Activated CD4-positive, alpha-beta T cell treated with anti-CD3 and anti-CD28 coated beads, Interleukin-2, amount 50 U/mL, for 16 hours (primary cell): ENCODE data around the gene MAF.

Experiments
- DNase-seq: peaks from one replicate; pipeline ENCODE4 v3.0.0-alpha.2; 2020

MAF gene

GRCh38 chr16:79610771-79611170 is 10.2 kb upstream of the MAF start:
- DNase-seq: no peak

GRCh38 chr16:79609861-79610260 is 9.3 kb upstream of the MAF start:
- no peak for DNase-seq

GRCh38 chr16:79608976-79609375 is 8.4 kb upstream of the MAF start:
- no peak for DNase-seq

DNA sequence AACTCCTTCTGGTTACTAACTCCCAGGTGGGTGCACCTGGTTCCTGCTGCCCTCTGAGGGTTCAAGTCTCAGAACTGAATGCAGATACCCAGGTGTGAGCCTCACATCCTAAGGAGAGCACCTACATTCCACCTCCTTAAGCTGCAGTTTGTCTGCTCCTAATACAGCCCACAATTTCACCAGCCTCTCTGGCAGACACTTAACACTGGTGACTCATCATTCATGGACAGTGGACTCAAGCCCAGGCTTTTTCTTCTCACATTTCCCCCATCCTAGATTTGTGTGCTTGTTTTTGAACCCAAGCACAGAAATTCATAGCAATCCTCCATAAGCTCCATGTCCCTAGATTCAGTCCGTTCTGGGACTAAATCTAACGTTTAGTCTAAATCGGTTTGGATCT is 7.0 kb upstream of the MAF start:
- DNase-seq: no peak

DNA sequence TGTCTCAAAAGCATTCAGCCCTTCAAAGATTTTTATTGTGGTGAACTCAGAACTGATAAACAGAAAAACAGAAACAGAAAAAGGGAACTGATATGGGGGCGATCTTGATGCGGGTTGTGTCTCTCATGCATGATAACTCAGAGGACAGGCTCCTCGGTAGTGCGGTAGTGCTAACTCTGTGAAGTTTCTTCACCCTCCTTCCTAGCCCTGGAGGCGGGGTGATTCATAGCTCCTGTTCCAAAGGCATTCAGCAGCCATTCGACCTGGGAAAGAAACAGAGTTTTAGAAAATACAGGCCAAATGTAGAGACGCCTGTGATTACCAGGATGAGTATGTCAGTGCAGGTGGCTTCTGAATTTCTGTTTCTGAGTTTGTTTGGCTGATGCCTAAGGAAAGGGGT is 5.5 kb upstream of the MAF start:
- DNase-seq: no peak

DNA sequence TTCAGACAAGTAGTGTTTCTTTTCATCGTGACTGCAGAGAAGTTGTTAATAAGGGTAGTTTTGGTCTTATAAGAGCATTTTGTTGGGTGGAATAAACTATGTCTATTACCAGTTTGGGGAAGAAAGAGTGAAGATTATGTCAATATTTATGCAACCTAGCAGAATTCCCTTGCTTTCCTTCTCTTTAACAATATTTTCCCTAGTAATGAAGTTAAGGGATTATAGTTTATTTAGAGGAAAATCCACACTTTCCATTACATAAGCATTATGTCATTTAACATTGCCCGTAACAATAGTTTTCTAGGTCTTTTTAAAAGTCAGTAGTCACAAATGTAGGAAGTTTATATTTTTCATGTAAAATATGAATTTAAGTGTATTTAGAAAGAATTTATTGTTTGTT is 2.5 kb upstream of the MAF start:
- no peak for DNase-seq

GRCh38 chr16:79602628-79603014 is 2.1 kb upstream of the MAF start:
- DNase-seq: peak; percentile 63

DNA sequence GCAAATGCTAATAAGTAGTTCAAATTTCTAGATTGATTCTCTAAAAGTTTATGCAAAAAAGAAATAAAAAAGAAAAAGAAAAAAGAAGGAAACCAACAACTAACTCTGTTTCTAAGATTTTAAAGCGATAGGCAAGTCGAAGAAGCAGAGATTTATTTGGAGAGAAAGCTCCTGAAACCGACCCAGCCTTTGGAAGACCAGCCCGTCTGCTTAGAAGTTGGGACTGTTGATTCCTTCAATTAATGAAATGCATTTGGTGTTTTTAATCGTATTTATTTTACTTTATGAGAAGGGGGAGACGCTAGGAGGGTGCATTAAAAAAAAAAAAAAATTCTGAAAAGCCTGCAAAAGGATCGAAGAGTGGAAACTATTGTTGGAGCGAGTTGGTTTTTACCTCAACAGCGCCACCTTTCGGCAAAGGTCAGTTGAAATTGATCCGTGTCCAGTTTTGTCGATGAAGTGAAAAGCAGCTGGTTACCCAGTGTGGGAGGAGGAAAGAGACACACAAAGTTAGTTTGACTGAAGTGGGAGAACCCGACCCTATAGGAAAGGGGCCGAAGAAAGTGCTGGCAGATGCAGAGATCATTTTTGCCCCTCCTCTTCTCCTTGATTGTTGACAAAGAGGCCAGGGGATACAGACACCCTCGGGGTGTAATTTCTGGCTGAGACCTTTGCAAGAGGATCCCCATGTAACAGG is 1.5 kb upstream of the MAF start:
- peak; percentile 87 for DNase-seq

DNA sequence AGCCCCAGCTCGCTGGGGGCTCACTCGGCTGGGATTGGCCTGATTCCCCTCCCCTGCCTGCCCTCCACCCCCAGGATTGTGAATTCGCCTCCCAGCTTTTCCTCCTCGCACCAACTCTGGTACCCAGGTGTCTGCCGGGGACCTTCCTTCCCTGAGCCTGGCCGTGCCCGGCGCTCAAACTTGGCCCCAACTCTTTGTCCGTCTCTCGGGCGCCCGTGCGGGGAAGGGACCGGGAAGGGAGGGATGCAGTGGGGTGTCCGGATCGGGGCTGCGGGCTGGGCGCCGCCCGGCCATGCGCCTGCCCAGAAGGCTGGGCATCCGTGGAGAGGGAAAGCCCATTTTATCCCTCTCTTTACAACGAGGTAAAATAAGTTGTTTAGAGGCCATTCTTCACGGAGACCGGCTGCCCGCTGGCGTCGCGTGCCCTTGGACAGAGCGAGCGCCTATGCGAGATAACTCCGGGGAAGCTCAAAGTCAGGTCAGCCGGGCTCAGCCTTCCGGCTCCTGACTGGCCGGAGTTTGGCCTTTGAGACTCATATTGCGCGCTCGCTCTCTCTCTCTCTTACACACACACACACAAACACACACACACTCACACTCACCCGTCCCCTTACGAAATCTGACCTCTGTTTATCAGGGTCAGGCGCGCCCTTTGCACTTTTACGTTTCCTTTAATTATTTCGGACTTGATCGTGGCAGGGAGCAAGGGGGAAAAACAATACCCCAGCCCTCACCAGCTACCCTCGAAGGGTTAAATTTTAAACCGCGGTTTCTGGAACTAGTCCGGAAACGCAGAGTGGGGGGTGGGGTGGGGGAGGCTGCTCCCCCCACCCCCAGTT is 774 bp upstream of the MAF start:
- peak; percentile 16 for DNase-seq

DNA sequence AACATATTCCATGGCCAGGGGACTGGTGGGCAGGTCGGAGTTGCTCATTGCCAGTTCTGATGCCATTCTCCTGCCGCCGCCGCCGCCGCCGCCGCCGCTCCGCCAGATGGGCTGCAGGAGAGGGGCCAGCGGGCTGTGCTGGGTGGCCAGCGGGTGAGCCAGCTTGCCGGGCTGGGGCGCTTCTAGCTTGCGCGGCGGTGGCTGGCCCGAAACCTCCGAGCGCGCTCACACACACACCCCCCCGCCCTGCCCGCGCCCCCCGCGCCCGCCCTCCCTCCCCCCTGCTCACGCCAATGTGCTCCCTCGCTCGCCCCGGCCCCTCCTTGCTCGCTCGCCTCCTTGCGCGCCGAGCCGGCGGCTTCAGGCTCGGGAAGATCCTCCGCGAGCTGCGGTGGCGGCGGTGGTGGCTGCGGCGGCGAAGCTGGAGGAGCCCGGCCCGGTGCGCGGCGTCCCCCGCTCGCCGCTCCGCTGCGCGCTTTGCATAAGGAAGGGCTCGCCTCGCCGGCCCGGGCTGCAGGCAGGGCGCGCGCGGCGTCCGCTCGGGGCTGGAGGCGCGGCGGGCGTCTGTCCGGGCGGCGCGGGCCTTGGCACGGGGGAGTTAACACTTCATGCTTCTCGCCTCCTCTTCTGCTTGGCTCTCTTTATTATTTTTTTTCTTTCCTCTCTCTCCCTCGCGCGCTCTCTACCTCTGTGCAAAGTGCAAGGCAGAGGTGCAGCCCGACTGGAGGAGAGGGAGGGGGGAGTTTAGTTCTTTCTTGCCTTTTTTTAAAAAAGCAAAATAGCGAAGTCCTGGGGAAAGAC is 500 bp downstream of the MAF start:
- no peak for DNase-seq

- peak; percentile 24 for DNase-seq
These were observed 1.2 kb downstream of the MAF start for GRCh38 chr16:79599256-79599836.

- peak; percentile 69 for DNase-seq
These were observed 2.0 kb downstream of the MAF start for GRCh38 chr16:79598348-79599181.

- DNase-seq: no peak
These were observed 2.5 kb downstream of the MAF start for GRCh38 chr16:79598063-79598347.

DNA sequence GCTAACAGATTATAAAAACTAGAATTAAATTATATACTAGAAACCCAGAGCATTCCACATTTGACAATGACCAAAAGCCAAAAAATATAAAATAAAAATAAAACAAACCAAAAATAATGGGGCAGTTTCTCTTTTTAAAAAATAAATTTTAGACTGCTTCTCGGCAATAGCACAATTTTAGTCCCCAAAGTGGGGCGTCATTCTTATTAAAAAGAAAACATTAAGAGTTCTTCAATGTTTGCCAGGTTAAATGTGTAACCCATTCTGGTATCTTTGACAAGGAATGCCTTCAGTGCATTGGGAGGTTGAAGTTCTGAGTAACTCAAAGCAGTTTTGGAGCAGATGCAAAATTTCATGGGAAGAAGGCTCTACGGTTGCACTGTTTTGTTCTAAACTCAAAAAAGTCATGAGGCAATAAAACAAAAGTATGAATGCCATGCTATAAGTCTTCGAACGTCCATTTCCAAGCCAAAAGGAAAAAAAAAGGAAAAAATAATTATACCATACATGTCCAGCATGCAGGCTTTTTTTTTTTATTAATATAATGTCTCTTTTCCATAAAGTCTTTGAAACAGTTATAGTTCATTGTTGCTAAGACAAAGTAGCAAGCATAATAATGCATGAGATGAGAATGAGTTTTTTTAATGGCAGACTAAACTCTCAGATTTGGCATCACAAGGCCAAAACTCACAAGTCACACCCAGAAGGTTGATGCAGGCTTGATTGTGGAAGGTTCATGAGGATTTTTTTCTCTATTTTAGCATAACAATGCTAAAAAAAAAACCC is 3.1 kb downstream of the MAF start:
- no peak for DNase-seq

- peak; percentile 19 for DNase-seq
These were observed 4.5 kb downstream of the MAF start for GRCh38 chr16:79595931-79596450.

DNA sequence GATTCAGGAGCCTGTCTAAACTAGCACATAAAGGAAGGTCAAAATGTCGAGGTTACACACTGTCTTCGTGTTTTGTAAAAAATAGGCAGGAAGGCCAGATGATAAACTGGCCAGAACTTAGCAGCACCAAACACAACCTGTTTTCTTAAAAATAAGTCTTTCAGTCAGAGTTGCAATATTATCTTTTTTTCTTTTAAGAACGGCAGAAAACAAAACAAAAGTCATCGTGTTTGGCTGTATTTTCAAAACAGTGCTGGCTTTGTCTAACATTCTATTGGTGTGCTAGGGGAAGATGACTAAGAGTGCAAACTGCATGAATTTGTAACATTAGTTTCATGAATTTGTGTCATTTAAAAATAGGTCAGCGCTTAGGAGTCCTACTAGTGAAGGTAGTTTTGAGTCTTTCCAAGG is 5.3 kb downstream of the MAF start:
- DNase-seq: peak; percentile 52

DNA sequence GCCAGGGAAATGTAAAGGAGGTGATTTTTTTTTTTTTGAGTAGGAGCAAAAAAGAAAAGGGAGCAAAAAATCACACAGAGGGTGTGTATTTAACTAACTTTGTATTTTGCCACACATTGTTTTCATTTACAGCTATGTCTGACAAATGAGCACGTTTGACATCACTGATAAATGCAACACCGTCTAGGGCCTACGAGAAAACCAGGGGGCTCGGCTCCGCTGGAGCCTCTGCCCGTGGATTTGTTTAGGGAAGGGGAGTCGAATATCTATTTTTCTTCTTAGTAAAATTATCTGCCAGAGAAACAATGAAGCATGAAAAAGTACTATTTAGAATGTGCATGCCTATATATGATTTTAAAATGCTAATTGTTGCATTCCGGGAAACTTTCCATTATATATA is 6.8 kb downstream of the MAF start:
- DNase-seq: no peak

GRCh38 chr16:79593074-79593531 is 7.4 kb downstream of the MAF start:
- no peak for DNase-seq

GRCh38 chr16:79592186-79592585 is 8.4 kb downstream of the MAF start:
- no peak for DNase-seq

DNA sequence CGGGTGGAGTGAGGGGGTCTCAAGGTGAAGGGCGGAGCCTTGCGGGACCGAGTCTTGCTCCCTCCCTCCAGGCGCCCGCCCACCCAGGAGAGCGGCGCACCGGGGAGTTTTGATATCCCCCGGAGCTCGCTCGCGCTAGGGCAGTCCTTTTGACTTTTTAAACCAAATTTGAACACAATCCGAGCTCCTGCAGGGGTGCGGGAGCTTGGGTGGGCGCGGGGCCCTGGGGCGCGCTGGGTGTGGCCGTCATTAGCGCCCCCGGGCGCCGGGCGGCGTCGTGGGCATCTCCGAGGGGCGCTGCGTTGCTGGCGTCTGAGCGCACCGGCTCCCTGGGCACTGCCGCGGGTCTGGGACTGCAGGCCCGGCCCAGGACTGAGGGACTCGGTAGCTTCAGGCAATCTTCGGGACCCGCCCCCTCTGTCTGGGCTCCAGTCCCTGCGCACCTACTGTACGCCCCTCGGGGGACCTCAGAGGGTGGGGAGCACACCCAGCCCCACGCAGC is 10.9 kb downstream of the MAF start:
- DNase-seq: no peak

DNA sequence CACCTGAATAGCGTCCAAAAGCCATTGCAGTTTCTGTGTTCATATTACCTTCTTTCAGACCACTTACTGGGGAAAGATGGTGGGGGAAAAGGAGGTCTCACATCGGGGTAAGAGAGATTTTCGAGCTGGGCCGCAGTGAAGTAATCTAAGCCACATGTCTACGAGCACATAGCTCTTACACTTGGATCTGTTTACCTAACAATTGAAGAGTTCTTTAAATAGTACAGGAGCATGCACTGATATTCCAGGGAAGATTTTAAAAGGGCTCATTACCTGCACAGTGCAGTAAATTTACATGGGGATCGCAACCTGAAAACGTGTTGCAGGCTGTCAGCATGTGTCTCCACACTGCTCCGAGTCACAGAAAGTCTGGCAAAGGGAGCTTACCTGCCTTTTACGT is 12.6 kb downstream of the MAF start:
- DNase-seq: no peak
